Measurements from ENCODE around the gene FEM1B.
A peak's percentile ranks its signal among the peaks of the same experiment; 100 is the strongest.

FEM1B gene

GRCh38 chr15:68261241-68261640, 16.3 kb upstream of the FEM1B start:
- DNase-seq, result no peak

GRCh38 chr15:68261980-68262379, 15.6 kb upstream of the FEM1B start:
- DNase-seq, result no peak

- no peak for DNase-seq
Measured at GRCh38 chr15:68262514-68263356, 14.8 kb upstream of the FEM1B start.

GRCh38 chr15:68264282-68264681, 13.3 kb upstream of the FEM1B start:
- no peak for DNase-seq

- DNase-seq, result no peak
Measured at GRCh38 chr15:68265081-68265480, 12.5 kb upstream of the FEM1B start.

- no peak for DNase-seq
Measured at GRCh38 chr15:68265674-68266073, 11.9 kb upstream of the FEM1B start.

- no peak for DNase-seq
Measured at GRCh38 chr15:68268405-68268804, 9.1 kb upstream of the FEM1B start.

- DNase-seq, result no peak
Measured at GRCh38 chr15:68271854-68272471, 5.6 kb upstream of the FEM1B start.

GRCh38 chr15:68272721-68273271, 4.7 kb upstream of the FEM1B start:
- no peak for DNase-seq

- DNase-seq, result no peak
Measured at GRCh38 chr15:68274201-68274848, 3.2 kb upstream of the FEM1B start.

- DNase-seq, result no peak
Measured at GRCh38 chr15:68275165-68275746, 2.3 kb upstream of the FEM1B start.

GRCh38 chr15:68276668-68277067, 877 bp upstream of the FEM1B start:
- DNase-seq, result no peak

- DNase-seq, result peak; percentile 41
Measured at GRCh38 chr15:68277131-68277602, 378 bp upstream of the FEM1B start.

GRCh38 chr15:68278345-68278594, 725 bp downstream of the FEM1B start:
- DNase-seq, result no peak

- DNase-seq, result peak; percentile 2
Measured at GRCh38 chr15:68278595-68279405, 1.3 kb downstream of the FEM1B start.

- DNase-seq, result peak; percentile 8
Measured at GRCh38 chr15:68279779-68280753, 2.5 kb downstream of the FEM1B start.

- no peak for DNase-seq
Measured at GRCh38 chr15:68281008-68281407, 3.5 kb downstream of the FEM1B start.

GRCh38 chr15:68283401-68283800, 5.9 kb downstream of the FEM1B start:
- no peak for DNase-seq

- DNase-seq, result peak; percentile 37
Measured at GRCh38 chr15:68284616-68285258, 7.2 kb downstream of the FEM1B start.

GRCh38 chr15:68285259-68285980, 7.9 kb downstream of the FEM1B start:
- DNase-seq, result peak; percentile 76
